Measurements from ENCODE around the gene SLC25A13. TPM values are rescaled to one million over a fixed set of nuclear protein-coding genes. Genes with fewer than 3 reads are reported as not detected.

Gene SLC25A13
- total RNA-seq, 4 donors from 2014 or later = 24.2 to 51.1 (median 24.7) TPM

- DNase-seq (ENCODE audit: low spot score) (no peak), ATAC-seq (ENCODE audit: low FRiP score) (peak; percentile 51)
- no peak for TF ChIP-seq CTCF (IDR thresholded peaks at IDR 0.05)
Measured at GRCh38 chr7:96349572-96349971, 27.7 kb upstream of the SLC25A13 start.

GRCh38 chr7:96347471-96347870 lies 25.6 kb upstream of the SLC25A13 start:
- DNase-seq (ENCODE audit: low spot score) (no peak), ATAC-seq (ENCODE audit: low FRiP score) (no peak)
- TF ChIP-seq CTCF (IDR thresholded peaks at IDR 0.05) = no peak

- TF ChIP-seq CTCF (IDR thresholded peaks at IDR 0.05) = no peak
- no peak for DNase-seq (ENCODE audit: low spot score)
- ATAC-seq (ENCODE audit: low FRiP score) = no peak
Measured at GRCh38 chr7:96346293-96346953, 24.5 kb upstream of the SLC25A13 start.

GRCh38 chr7:96344236-96344635 lies 22.3 kb upstream of the SLC25A13 start:
- DNase-seq (ENCODE audit: low spot score) (no peak), ATAC-seq (ENCODE audit: low FRiP score) (no peak)
- TF ChIP-seq CTCF (IDR thresholded peaks at IDR 0.05) = no peak

- no peak for ATAC-seq (ENCODE audit: low FRiP score)
- no peak for TF ChIP-seq CTCF (IDR thresholded peaks at IDR 0.05)
Measured at GRCh38 chr7:96342049-96342448, 20.2 kb upstream of the SLC25A13 start.

GRCh38 chr7:96337519-96337918 lies 15.6 kb upstream of the SLC25A13 start:
- peak; percentile 59 for ATAC-seq (ENCODE audit: low FRiP score)
- no peak for DNase-seq (ENCODE audit: low spot score)
- TF ChIP-seq CTCF (IDR thresholded peaks at IDR 0.05) = no peak

More at GRCh38 chr7:96342049-96342448, 20.2 kb upstream of the SLC25A13 start:
- DNase-seq (ENCODE audit: low spot score) = no peak

- ATAC-seq (ENCODE audit: low FRiP score) = no peak
- no peak for DNase-seq (ENCODE audit: low spot score)
- no peak for TF ChIP-seq CTCF (IDR thresholded peaks at IDR 0.05)
Measured at GRCh38 chr7:96332325-96332724, 10.4 kb upstream of the SLC25A13 start.

Data from omental fat pad (tissue), 4 donors.